Lung (tissue), 12 donors: Measurements from ENCODE around the gene HLF. TPM values are rescaled to one million over a fixed set of nuclear protein-coding genes. Genes with fewer than 3 reads are reported as not detected.

Source experiments
- ATAC-seq: fragments of 200-7000 bp; cut with Tn5 transposase; one replicate; pipeline ENCODE4 v1.9.1; 2020; ENCODE audit warnings: moderate number of reproducible peaks; ENCODE audit not compliant: insufficient read depth, low FRiP score
- DNase-seq, 3 donors: peaks; one replicate each; pipeline ENCODE4 v3.0.0-alpha.2; 2013 to 2017
- H3K27ac ChIP-seq, 2 donors: one replicate each; pipeline ENCODE4 v1.5.1; 2013; ENCODE audit warnings: mild to moderate bottlenecking in 2 of 2, moderate library complexity in 2 of 2, control low read depth in 1 of 2, inconsistent platforms in 1 of 2, low read depth in 1 of 2, low read length in 1 of 2
- H3K27me3 ChIP-seq, 3 donors: one replicate each; pipeline ENCODE4 v1.5.1; 2013; ENCODE audit warnings: low read length in 2 of 3; ENCODE audit not compliant: control insufficient read depth in 3 of 3, insufficient read depth in 3 of 3
- H3K36me3 ChIP-seq, 4 donors: one replicate each; pipeline ENCODE4 v1.5.1; 2013; ENCODE audit warnings: low read length in 4 of 4, mild to moderate bottlenecking in 1 of 4, moderate library complexity in 1 of 4; ENCODE audit not compliant: control insufficient read depth in 4 of 4, insufficient read depth in 4 of 4
- H3K4me1 ChIP-seq, 5 donors: one replicate each; pipeline ENCODE4 v1.5.1; 2013; ENCODE audit warnings: low read length in 5 of 5, mild to moderate bottlenecking in 2 of 5, moderate library complexity in 1 of 5; ENCODE audit not compliant: control insufficient read depth in 5 of 5, insufficient read depth in 5 of 5
- H3K4me3 ChIP-seq: one replicate; pipeline ENCODE4 v1.5.1; 2013; ENCODE audit warnings: mild to moderate bottlenecking, control low read depth, moderate library complexity
- H3K9ac ChIP-seq, 2 donors: one replicate each; pipeline ENCODE4 v1.5.1; 2013; ENCODE audit warnings: low read length in 2 of 2, control low read depth in 1 of 2; ENCODE audit not compliant: insufficient read depth in 1 of 2
- H3K9me3 ChIP-seq, 4 donors: one replicate each; pipeline ENCODE4 v1.5.1; 2013; ENCODE audit warnings: low read length in 3 of 4, mild to moderate bottlenecking in 1 of 4, moderate library complexity in 1 of 4; ENCODE audit not compliant: control insufficient read depth in 4 of 4, insufficient read depth in 3 of 4
- WGBS, 2 donors: extraction: QIAGEN DNeasy Blood & Tissue Kit; methylation state at CpG; one replicate each; pipeline ENCODE4 v1.1.7; 2013; 5-methylcytosine and 5-hydroxymethylcytosine counted together
- polyA plus RNA-seq, 2 donors: library from polyadenylated mRNA; stranded (reverse); fragments of 200-250 nt; gene quantifications; one replicate each; pipeline ENCODE4 v1.2.1, GENCODE V29; 2013
- total RNA-seq, 2 donors: library from RNA; depleted of rRNA in 1 of 2; stranded (reverse); fragments of >200 nt in 1 of 2; gene quantifications; one replicate each; pipeline ENCODE4 v1.2.1, GENCODE V29; 2014 to 2021
- TF ChIP-seq, protein P1 (sequence below): IDR thresholded peaks from 2 replicates; pipeline ENCODE4 v1.5.1; 2012; ENCODE audit warnings: mild to moderate bottlenecking; ENCODE audit errors: control extremely low read depth, extremely low read depth
- donor health status: control.
- donor health status: control.
- donor health status: Bipolar disorder and iron deficiency.
- donor health status: healthy.
- donor health status: DM: yes; HTN: yes; CAD: no.

HLF gene
- total and polyA plus RNA-seq, 4 donors = 3.2 to 21.3 (median 7.9) TPM

DNA sequence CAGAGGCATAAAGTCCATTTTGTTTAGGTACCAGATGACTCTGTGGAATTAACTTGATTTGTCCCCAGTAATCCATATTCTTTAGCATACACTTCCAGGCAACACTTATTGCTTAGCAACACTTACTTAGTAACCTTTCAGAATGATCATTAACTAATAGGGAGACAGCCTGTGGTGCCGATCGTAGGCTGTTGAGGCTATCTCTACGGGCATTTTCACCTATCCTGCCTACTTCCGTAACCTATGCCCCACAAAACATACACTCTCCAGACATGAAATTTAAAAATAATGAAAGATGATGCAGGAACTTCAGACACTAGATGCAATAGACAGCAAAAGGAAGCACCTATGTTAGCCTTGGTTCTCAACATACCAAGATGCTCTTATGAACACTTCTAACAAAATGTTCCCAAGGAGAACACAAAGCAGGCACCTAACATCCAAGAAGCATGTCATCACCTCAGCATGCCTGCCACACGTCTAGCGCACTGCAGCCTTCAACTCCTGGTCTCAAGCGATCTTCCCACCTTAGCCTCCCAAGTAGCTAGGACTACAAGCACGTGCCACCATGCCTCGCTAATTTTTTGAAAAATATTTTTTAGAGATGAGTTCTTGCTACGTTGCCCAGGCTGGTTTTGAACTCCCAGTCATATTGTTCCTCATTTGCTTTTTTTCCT, 34.5 kb downstream of the HLF start:
- no peak overlapping the region for H3K4me3 ChIP-seq
- no peak overlapping the region for H3K27ac ChIP-seq
- TF ChIP-seq, protein P1, sequence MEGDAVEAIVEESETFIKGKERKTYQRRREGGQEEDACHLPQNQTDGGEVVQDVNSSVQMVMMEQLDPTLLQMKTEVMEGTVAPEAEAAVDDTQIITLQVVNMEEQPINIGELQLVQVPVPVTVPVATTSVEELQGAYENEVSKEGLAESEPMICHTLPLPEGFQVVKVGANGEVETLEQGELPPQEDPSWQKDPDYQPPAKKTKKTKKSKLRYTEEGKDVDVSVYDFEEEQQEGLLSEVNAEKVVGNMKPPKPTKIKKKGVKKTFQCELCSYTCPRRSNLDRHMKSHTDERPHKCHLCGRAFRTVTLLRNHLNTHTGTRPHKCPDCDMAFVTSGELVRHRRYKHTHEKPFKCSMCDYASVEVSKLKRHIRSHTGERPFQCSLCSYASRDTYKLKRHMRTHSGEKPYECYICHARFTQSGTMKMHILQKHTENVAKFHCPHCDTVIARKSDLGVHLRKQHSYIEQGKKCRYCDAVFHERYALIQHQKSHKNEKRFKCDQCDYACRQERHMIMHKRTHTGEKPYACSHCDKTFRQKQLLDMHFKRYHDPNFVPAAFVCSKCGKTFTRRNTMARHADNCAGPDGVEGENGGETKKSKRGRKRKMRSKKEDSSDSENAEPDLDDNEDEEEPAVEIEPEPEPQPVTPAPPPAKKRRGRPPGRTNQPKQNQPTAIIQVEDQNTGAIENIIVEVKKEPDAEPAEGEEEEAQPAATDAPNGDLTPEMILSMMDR = no peak
- H3K9ac ChIP-seq = no peak overlapping the region
- peaks cover 0 to 11% (median 5%) of the 10 kb centered on the region in 5 donors for H3K4me1 ChIP-seq
- no peaks in the 10 kb centered on the region for H3K36me3 ChIP-seq
- H3K27me3 ChIP-seq = no peaks in the 10 kb centered on the region
- no peaks in the 10 kb centered on the region for H3K9me3 ChIP-seq
- 96% methylated on average over 10 of the region's 10 CpGs for WGBS, 2 donors
- DNase-seq = no peak
- no peak for ATAC-seq

DNA sequence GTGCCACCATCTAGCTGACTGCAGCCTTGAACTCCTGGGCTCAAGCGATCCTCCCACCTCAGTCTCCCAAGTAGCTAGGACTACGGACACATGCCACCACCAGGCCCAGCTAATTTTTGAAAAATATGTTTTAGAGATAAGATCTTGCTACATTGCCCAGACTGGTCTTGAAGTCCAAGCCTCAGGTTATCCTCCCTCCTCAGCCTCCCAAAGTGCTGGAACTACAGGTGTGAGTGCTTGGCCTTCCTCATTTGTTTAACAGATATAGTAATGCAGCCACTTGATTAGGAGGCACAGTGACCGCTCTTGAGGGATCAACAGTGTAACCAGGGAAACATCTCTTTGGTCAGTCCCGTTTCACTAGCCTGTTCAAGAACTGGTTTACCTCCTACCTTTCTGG, 35.1 kb downstream of the HLF start:
- H3K36me3 ChIP-seq = no peaks in the 10 kb centered on the region
- no peak overlapping the region for H3K9ac ChIP-seq
- H3K27me3 ChIP-seq = no peaks in the 10 kb centered on the region
- H3K4me1 ChIP-seq = peaks cover 0 to 11% (median 5%) of the 10 kb centered on the region in 5 donors
- H3K4me3 ChIP-seq = no peak overlapping the region
- no peak for ATAC-seq
- WGBS, 2 donors = 84 to 95% methylated on average over 4 of the region's 4 CpGs
- H3K27ac ChIP-seq = no peak overlapping the region
- TF ChIP-seq, protein P1 = no peak
- DNase-seq = no peak
- no peaks in the 10 kb centered on the region for H3K9me3 ChIP-seq

DNA sequence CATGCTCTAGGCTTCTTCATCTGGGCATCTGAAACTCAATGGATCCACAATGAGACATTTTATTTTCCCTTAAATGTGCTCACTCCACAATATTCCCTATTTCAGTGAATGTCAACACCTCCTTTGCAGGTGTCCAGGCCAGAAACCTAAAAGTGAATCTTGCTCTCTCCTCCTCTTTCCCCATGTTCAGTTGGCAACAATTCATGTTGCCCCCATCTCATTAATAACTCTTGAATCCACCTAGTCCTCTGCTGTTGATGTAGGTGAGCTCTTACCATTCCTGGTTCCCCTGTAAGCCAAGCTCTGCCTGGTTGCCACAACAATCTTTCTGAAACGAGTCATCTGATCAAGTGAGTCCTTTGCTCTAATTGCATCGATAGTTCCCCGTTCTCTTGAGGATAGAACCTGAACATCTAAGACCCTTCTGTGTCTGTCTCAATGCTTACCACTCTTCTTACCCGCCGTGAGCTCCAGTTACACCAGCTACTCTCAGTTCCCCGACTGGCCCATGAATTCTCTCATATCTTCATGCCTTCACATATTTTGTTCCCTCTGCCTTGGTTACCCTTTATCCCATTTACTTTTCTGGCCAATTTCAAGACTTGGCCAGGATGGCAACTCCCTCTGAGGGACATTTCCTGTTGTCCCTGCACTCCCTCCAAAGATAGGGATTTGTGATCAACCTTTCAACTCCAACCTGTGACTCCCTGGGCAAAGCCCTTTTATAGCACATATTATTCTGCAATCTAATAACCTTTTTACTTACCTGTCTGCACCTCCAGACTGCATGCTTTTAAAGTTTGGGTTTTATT, 35.9 kb downstream of the HLF start:
- no peak for ATAC-seq

More for the DNA sequence above, 35.9 kb downstream of the HLF start:
- no peak for DNase-seq
- TF ChIP-seq, protein P1 = no peak
- Histone ChIP-seq H3K4me3 (no peak overlapping the region), H3K36me3 (no peaks in the 10 kb centered on the region), H3K9ac (no peak overlapping the region), H3K27me3 (no peaks in the 10 kb centered on the region), H3K27ac (no peak overlapping the region), H3K9me3 (no peaks in the 10 kb centered on the region), H3K4me1 (peaks cover 0 to 11% (median 5%) of the 10 kb centered on the region in 5 donors)
- WGBS, 2 donors = 91% methylated on average over 6 of the region's 6 CpGs
